HG03457 (cell line): Measurements from ENCODE around the gene TMEM198.
A peak's percentile ranks its signal among the peaks of the same experiment; 100 is the strongest.

Experiments used
- ATAC-seq: cut with Tn5 transposase; IDR thresholded peaks from one replicate; pipeline ENCODE4 v1.9.1; 2021; ENCODE audit warnings: moderate number of reproducible peaks; ENCODE audit not compliant: unreplicated experiment

Gene TMEM198

GRCh38 chr2:219575566-219576504 lies 32.0 kb downstream of the TMEM198 start:
- ATAC-seq, result no peak

- ATAC-seq, result no peak
These were observed 32.9 kb downstream of the TMEM198 start for GRCh38 chr2:219576505-219577388.

- ATAC-seq, result no peak
These were observed 35.2 kb downstream of the TMEM198 start for GRCh38 chr2:219578811-219579613.

GRCh38 chr2:219581346-219581745 lies 37.5 kb downstream of the TMEM198 start:
- ATAC-seq, result no peak

- ATAC-seq, result no peak
These were observed 47.3 kb downstream of the TMEM198 start for GRCh38 chr2:219591091-219591490.

GRCh38 chr2:219592736-219593135 lies 48.9 kb downstream of the TMEM198 start:
- ATAC-seq, result no peak

- ATAC-seq, result no peak
These were observed 49.3 kb downstream of the TMEM198 start for GRCh38 chr2:219593154-219593553.

- ATAC-seq, result no peak
These were observed 51.4 kb downstream of the TMEM198 start for GRCh38 chr2:219595256-219595655.

- ATAC-seq, result peak; percentile 15
These were observed 53.2 kb downstream of the TMEM198 start for GRCh38 chr2:219596954-219597551.

GRCh38 chr2:219597552-219598307 lies 53.9 kb downstream of the TMEM198 start, which contains the start of gene STK11IP:
Gene STK11IP (plus strand): TSS chr2:219597857. CDS start chr2:219598120, 263 bp downstream.
- peak; percentile 84 for ATAC-seq

- ATAC-seq, result no peak
These were observed 54.7 kb downstream of the TMEM198 start for GRCh38 chr2:219598308-219599078.
